GM12878 (cell line): ENCODE measurements around the gene DYNLT2B. TPM values are rescaled to one million over a fixed set of nuclear protein-coding genes. Genes with fewer than 3 reads are reported as not detected.

Experiments used
- ATAC-seq: fragments of 200-7000 bp; cut with Tn5 transposase; 3 replicates; pipeline ENCODE4 v1.9.1; 2020; ENCODE audit warnings: mild to moderate bottlenecking, moderate library complexity
- Bru-seq: library from RNA; stranded (reverse); fragments of 400-500 nt; gene quantifications from one replicate; lab custom pipeline; 2021; lab: Mats Ljungman, UMichigan
- BruChase-seq, 2 experiments: library from RNA; stranded (reverse); fragments of 400-500 nt; gene quantifications; one replicate each; lab custom pipeline; 2021; lab: Mats Ljungman, UMichigan
- BruUV-seq: library from RNA; stranded (reverse); fragments of 400-500 nt; replicated peaks from 2 replicates; lab custom pipeline; 2021; lab: Mats Ljungman, UMichigan
- CTCF ChIA-PET: fragments of 300-600 bp; sonication (Branson Sonifier 250); formaldehyde crosslinking; extraction: SDS; loops from one replicate; lab custom pipeline; 2021; ENCODE audit warnings: inconsistent platforms; lab: Yijun Ruan, JAX
- POLR2A ChIA-PET: fragments of 350-600 bp; formaldehyde crosslinking; extraction: SDS; loops from one replicate; lab custom pipeline; 2021; ENCODE audit warnings: inconsistent platforms; lab: Charles Lee
- RAD21 ChIA-PET: fragments of 300-600 bp; sonication (Branson Sonifier 250); formaldehyde crosslinking; loops from one replicate; lab custom pipeline; 2023; ENCODE audit warnings: antibody characterized with exemption; ENCODE audit not compliant: unreplicated experiment; lab: Charles Lee
- SMC1A ChIA-PET: fragments of 300-600 bp; sonication (Branson Sonifier 250); formaldehyde crosslinking; loops from one replicate; lab custom pipeline; 2023; ENCODE audit not compliant: unreplicated experiment, uncharacterized antibody; lab: Charles Lee
- DNase-seq: peaks from one replicate; pipeline ENCODE4 v3.0.0-alpha.2; 2011; ENCODE audit warnings: low read depth, low spot score
- FAIRE-seq: peaks from 3 replicates; lab custom pipeline; 2011; peaks lifted over from hg19 to GRCh38; lab: Jason Lieb, UNC
- H2AFZ ChIP-seq: 2 replicates; pipeline ENCODE4 v1.6.0; 2011; ENCODE audit warnings: low read depth, low read length, control low read depth; ENCODE audit not compliant: control insufficient read depth
- H3K27ac ChIP-seq: 2 replicates; pipeline ENCODE4 v1.5.1; 2011; ENCODE audit warnings: control low read depth; ENCODE audit not compliant: control insufficient read depth, insufficient read depth
- H3K27me3 ChIP-seq, 2 experiments: replicated peaks in 1 of 2; 2 replicates each; pipeline versions ENCODE4 v1.6.0 to v1.6.1; 2011; ENCODE audit warnings: low read length in 1 of 2; ENCODE audit not compliant: control insufficient read depth in 2 of 2, insufficient read depth in 2 of 2
- H3K36me3 ChIP-seq, 2 experiments: 2 replicates each; pipeline ENCODE4 v1.5.1; 2011; ENCODE audit warnings: low read length in 1 of 2; ENCODE audit not compliant: control insufficient read depth in 2 of 2, insufficient read depth in 2 of 2
- H3K4me1 ChIP-seq: 2 replicates; pipeline ENCODE4 v1.6.1; 2011; ENCODE audit warnings: mild to moderate bottlenecking, low read length, moderate library complexity, mixed read lengths; ENCODE audit not compliant: control insufficient read depth, insufficient read depth
- H3K4me2 ChIP-seq: 2 replicates; pipeline ENCODE4 v1.6.0; 2011; ENCODE audit warnings: control low read depth; ENCODE audit not compliant: control insufficient read depth, insufficient read depth
- H3K4me3 ChIP-seq: fragments of 200-600 bp; sonication (generic); 2 replicates; pipeline ENCODE4 v1.5.1; 2016
- H3K79me2 ChIP-seq: 2 replicates; pipeline ENCODE4 v1.6.0; 2011; ENCODE audit warnings: low read length; ENCODE audit not compliant: control insufficient read depth, insufficient read depth
- H3K9ac ChIP-seq: 2 replicates; pipeline ENCODE4 v1.8.0; 2011; ENCODE audit warnings: low read length, control low read depth, mixed read lengths; ENCODE audit not compliant: control insufficient read depth, insufficient read depth
- H3K9me3 ChIP-seq: replicated peaks from 3 replicates; pipeline ENCODE4 v1.5.1; 2011; ENCODE audit warnings: mild to moderate bottlenecking, low read length; ENCODE audit not compliant: control insufficient read depth, insufficient read depth
- H4K20me1 ChIP-seq: 2 replicates; pipeline ENCODE4 v1.6.0; 2011; ENCODE audit not compliant: control insufficient read depth, insufficient read depth
- DPF2 ChIP-seq: fragments of 450-650 bp; IDR thresholded peaks from 2 replicates; pipeline ENCODE4 v1.6.1; 2017; ENCODE audit warnings: mild to moderate bottlenecking
- IRF5 ChIP-seq: fragments of 450-650 bp; IDR thresholded peaks from 2 replicates; pipeline ENCODE4 v1.6.1; 2017; ENCODE audit warnings: borderline replicate concordance
- POLR2AphosphoS2 ChIP-seq: IDR thresholded peaks from 2 replicates; pipeline ENCODE4 v1.6.1; 2011; ENCODE audit warnings: low read depth, mild to moderate bottlenecking, low read length, improper control_type of control experiment, moderate library complexity
- POLR2AphosphoS5 ChIP-seq: IDR thresholded peaks from 2 replicates; pipeline ENCODE4 v1.6.1; 2011; ENCODE audit warnings: mild to moderate bottlenecking, low read length, inconsistent platforms
- SIX5 ChIP-seq: IDR thresholded peaks from 2 replicates; pipeline ENCODE4 v1.6.1; 2011; ENCODE audit warnings: mild to moderate bottlenecking, low read depth, low read length, moderate library complexity; ENCODE audit not compliant: severe bottlenecking
- SMAD5 ChIP-seq: IDR thresholded peaks from 2 replicates; pipeline ENCODE4 v1.6.1; 2016; ENCODE audit warnings: antibody characterized with exemption, low read depth
- TCF3 ChIP-seq: IDR thresholded peaks from 2 replicates; pipeline ENCODE4 v1.6.1; 2012; ENCODE audit warnings: low read depth, mild to moderate bottlenecking, low read length, borderline replicate concordance; ENCODE audit not compliant: insufficient read depth
- TCF7 ChIP-seq: IDR thresholded peaks from 2 replicates; pipeline ENCODE4 v1.6.1; 2014; ENCODE audit warnings: antibody characterized with exemption, borderline replicate concordance
- ZNF217 ChIP-seq: fragments of 450-650 bp; IDR thresholded peaks from 2 replicates; pipeline ENCODE4 v1.6.1; 2017; ENCODE audit warnings: antibody characterized with exemption, mild to moderate bottlenecking
- WGBS: methylation state at CpG from one replicate; pipeline ENCODE4 v1.1.6; 2016; ENCODE audit warnings: low lambda C conversion rate; ENCODE audit not compliant: insufficient replicate concordance, insufficient coverage; ENCODE audit errors: missing lambda C conversion rate; 5-methylcytosine and 5-hydroxymethylcytosine counted together
- in situ Hi-C: fragments of 300-500 bp; cut with MboI; formaldehyde crosslinking; loops from 9 replicates; pipeline ENCODE4 v1.14.3; 2018; ENCODE audit warnings: mixed read lengths
- intact Hi-C: fragments of 100-400 bp; cut with micrococcal nuclease; formaldehyde crosslinking; loops from one replicate; pipeline ENCODE4 v1.14.2; 2022; ENCODE audit not compliant: unreplicated experiment
- long read RNA-seq, 2 experiments: library from polyadenylated mRNA; unstranded; transcript quantifications; one replicate each; pipeline ENCODE4 v2.0.0, GENCODE V29; 2019 to 2020
- polyA minus RNA-seq, 3 experiments: library from RNA; depleted of rRNA, polyadenylated mRNA; stranded (reverse); fragments of >200 nt; gene quantifications; 2 replicates each; pipeline ENCODE4 v1.2.3, GENCODE V29; 2011
- polyA plus RNA-seq, 11 experiments: library from polyadenylated mRNA; depleted of rRNA in 4 of 11; unstranded in 6 of 11; stranded (reverse) in 5 of 11; fragments of >200 nt; fragmentation: Nextera tagmentation in 4 of 11; fragmentation: Illumina TruSeq in 1 of 11; extraction: Ambion mirVana in 4 of 11; extraction: Trizol in 1 of 11; gene quantifications; 1 replicate in 1 of 11; 2 replicates in 10 of 11; pipeline versions ENCODE4 v1.2.1 to v1.2.3, GENCODE V29; 2011 to 2016; ENCODE audit warnings: inconsistent platforms in 2 of 11, missing spikeins in 2 of 11, low read depth in 1 of 11
- total RNA-seq, 4 experiments: library from RNA; depleted of rRNA in 3 of 4; stranded (reverse); fragments of >200 nt in 3 of 4; fragmentation: Illumina TruSeq in 1 of 4; extraction: Trizol in 1 of 4; gene quantifications; 2 replicates each; pipeline versions ENCODE4 v1.2.1 to v1.2.3, GENCODE V29; 2013 to 2021
- TF ChIP-seq, protein P1 (sequence below): fragments of 450-650 bp; IDR thresholded peaks from 2 replicates; pipeline ENCODE4 v1.6.1; 2017; ENCODE audit warnings: mild to moderate bottlenecking, moderate library complexity
- TF ChIP-seq, protein P2 (sequence below): IDR thresholded peaks from 2 replicates; pipeline ENCODE4 v1.6.1; 2012; ENCODE audit warnings: low read depth, low read length, improper control_type of control experiment

Gene DYNLT2B
- total RNA-seq (2013; cell fraction: nucleolus; rRNA removed) = 3.6 and 4.7 TPM in 2 replicates
- total RNA-seq (2014; rRNA removed) = 18.5 and 22.0 TPM in 2 replicates
- 17.5 and 19.5 TPM in 2 replicates for total RNA-seq (2014; rRNA removed; fragmentation: Illumina TruSeq; extraction: Trizol)
- 17.7 and 21.9 TPM in 2 replicates for total RNA-seq (2021)
- 28.5 TPM for polyA plus RNA-seq (2011; ENCODE audit: low read depth)
- polyA plus RNA-seq (2011; rRNA removed) = 8.6 and 12.4 TPM in 2 replicates
- 4.0 and 7.2 TPM in 2 replicates for polyA plus RNA-seq (2011; cell fraction: cytosol; rRNA removed)
- polyA plus RNA-seq (2011; cell fraction: nucleus; rRNA removed) = 2.6 and 3.4 TPM in 2 replicates
- 26.3 and 28.2 TPM in 2 replicates for polyA plus RNA-seq (2012)
- polyA plus RNA-seq (2014; fragmentation: Illumina TruSeq; extraction: Trizol) = 6.0 and 16.7 TPM in 2 replicates
- polyA plus RNA-seq (2014; fragmentation: Nextera tagmentation; extraction: Ambion mirVana) = 10 to 100 TPM; 24.2 to 39.6 TPM
- polyA plus RNA-seq (2014; rRNA removed) = 32.3 and 33.3 TPM in 2 replicates
- polyA plus RNA-seq (2016; fragmentation: Nextera tagmentation; extraction: Ambion mirVana) = 10 to 100 TPM; 89.0 to 89.7 TPM
- 0.44 and 0.88 TPM in 2 replicates for polyA minus RNA-seq (2011; rRNA and poly(A)+ RNA removed)
- 3.1 TPM in 1 of 2 replicates, not detected in the other for polyA minus RNA-seq (2011; cell fraction: cytosol; rRNA and poly(A)+ RNA removed)
- polyA minus RNA-seq (2011; cell fraction: nucleus; rRNA and poly(A)+ RNA removed) = 1.5 and 2.2 TPM in 2 replicates
- Bru-seq, nascent RNA = percentile 47 among the genes with signal in this experiment
- percentile 62 among the genes with signal in this experiment for BruChase-seq, experiment 1, labeled RNA remaining after a 6-hour chase
- percentile 44 among the genes with signal in this experiment for BruChase-seq, experiment 2, labeled RNA remaining after a 2-hour chase
- long read RNA-seq, experiment 1, partial matches to known transcripts = 0 of 1 reads
- long read RNA-seq, experiment 1, other reads (novel, unspliced or antisense) = 0 of 1 reads
- long read RNA-seq, experiment 2, transcript TCTEX1D2-201 (5 exons, 673 nt) = major isoform, 13 of 14 reads
- long read RNA-seq, experiment 2, partial matches to known transcripts = 0 of 14 reads
- long read RNA-seq, experiment 2, other reads (novel, unspliced or antisense) = 1 of 14 reads

DNA sequence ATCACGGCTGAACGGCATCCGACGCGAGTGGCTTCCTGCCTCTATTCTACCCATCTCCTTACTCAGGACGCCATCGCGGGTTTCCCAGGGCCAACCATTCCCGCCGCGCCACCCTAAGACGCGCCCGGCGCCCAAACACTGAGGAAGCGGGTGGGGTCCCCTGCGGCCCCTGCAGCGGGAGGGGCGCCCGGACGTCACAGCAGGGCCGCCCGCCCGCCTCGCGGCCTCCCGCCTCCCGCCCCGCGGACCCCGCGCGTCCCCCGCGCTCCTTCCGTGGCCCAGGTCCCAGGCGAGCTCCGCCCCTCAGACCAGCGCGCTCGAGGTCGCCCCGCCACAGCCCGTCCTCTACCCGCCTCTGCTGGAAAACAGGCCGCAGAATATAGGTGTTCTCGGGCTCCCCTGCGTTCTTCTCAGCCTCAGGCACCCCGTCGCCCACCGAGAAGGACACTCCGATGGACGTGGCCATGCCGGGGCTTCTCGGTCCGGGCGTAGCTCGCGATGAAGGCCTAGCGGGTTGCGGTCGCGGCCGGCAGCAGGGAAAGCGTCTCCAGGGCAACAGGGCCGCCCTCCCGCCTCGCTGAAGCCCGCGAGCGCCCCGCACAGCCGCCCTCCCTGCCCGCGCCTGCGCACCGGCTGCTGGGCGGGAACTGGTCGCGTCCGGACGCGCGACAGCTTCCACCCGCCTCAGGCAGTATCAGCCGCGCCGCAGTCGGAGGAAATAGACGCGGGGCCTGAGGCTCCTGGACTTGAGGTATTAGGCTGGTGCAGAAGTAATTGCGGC lies at the start of gene DYNLT2B:
Gene DYNLT2B, minus strand, starts transcription at position 554 of the 781 bp plus-strand sequence. Its CDS starts 88 bp downstream, at position 466.
- Histone ChIP-seq H3K27ac (peak within 1 kb of the TSS; percentile 83), H3K4me3 (peak within 1 kb of the TSS; percentile 97), H2AFZ (peak within 1 kb of the TSS; percentile 96), H3K4me2 (peak within 1 kb of the TSS; percentile 79), H3K36me3 (no peaks in the 10 kb centered on the region; a peak in 1 of 4 replicates), H3K9ac (peak within 1 kb of the TSS; percentile 89), H3K4me1 (no peaks in the 10 kb centered on the region), H3K9me3 (no peaks in the 10 kb centered on the region), H4K20me1 (no peaks in the 10 kb centered on the region), H3K79me2 (peaks cover 17% of the 10 kb centered on the region), H3K27me3 (no peaks in the 10 kb centered on the region)
- FAIRE-seq (peak; percentile 7), DNase-seq (peak; percentile 67), ATAC-seq (peak; percentile 97)
- RAD21 ChIA-PET = interaction anchor here (0.9 to 1.7 kb wide), 5 partner anchors 27 to 186 kb away, joined by 3 to 7 read pairs (median 3); partner anchors contain the start of gene RNF168
- under 1% methylated on average over 72 of the region's 92 CpGs for WGBS
- POLR2A ChIA-PET = interaction anchor here (0.6 to 1.5 kb wide), 7 partner anchors 8 to 115 kb away, joined by 3 to 9 read pairs (median 3); partner anchors contain the start of gene UBXN7
- intact Hi-C loops (loop anchor here (5.0 kb wide), 1 partner anchor 41 kb away; no protein-coding TSS in a partner anchor), in situ Hi-C loops (no loop called here)
- SMC1A ChIA-PET = interaction anchor here (0.6 to 2.9 kb wide), 8 partner anchors 10 to 95 kb away, joined by 3 to 10 read pairs (median 3); no protein-coding TSS in a partner anchor
- CTCF ChIA-PET = interaction anchor here (0.7 to 3.1 kb wide), 9 partner anchors 9 to 204 kb away, joined by 3 to 11 read pairs (median 4); no protein-coding TSS in a partner anchor
- no TSS peak for BruUV-seq
- TF ChIP-seq, protein P1, sequence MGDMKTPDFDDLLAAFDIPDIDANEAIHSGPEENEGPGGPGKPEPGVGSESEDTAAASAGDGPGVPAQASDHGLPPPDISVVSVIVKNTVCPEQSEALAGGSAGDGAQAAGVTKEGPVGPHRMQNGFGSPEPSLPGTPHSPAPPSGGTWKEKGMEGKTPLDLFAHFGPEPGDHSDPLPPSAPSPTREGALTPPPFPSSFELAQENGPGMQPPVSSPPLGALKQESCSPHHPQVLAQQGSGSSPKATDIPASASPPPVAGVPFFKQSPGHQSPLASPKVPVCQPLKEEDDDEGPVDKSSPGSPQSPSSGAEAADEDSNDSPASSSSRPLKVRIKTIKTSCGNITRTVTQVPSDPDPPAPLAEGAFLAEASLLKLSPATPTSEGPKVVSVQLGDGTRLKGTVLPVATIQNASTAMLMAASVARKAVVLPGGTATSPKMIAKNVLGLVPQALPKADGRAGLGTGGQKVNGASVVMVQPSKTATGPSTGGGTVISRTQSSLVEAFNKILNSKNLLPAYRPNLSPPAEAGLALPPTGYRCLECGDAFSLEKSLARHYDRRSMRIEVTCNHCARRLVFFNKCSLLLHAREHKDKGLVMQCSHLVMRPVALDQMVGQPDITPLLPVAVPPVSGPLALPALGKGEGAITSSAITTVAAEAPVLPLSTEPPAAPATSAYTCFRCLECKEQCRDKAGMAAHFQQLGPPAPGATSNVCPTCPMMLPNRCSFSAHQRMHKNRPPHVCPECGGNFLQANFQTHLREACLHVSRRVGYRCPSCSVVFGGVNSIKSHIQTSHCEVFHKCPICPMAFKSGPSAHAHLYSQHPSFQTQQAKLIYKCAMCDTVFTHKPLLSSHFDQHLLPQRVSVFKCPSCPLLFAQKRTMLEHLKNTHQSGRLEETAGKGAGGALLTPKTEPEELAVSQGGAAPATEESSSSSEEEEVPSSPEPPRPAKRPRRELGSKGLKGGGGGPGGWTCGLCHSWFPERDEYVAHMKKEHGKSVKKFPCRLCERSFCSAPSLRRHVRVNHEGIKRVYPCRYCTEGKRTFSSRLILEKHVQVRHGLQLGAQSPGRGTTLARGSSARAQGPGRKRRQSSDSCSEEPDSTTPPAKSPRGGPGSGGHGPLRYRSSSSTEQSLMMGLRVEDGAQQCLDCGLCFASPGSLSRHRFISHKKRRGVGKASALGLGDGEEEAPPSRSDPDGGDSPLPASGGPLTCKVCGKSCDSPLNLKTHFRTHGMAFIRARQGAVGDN = peak; percentile 62; the same call in 1 of the 2 replicates
- peak; percentile 15 for TF ChIP-seq SIX5
- peak; percentile 86 for TF ChIP-seq POLR2AphosphoS5
- peak; percentile 8; the same call in 1 of the 2 replicates for TF ChIP-seq IRF5
- peak; percentile 59; the same call in 1 of the 2 replicates for TF ChIP-seq POLR2AphosphoS2
- no peak for TF ChIP-seq ZNF217
- peak; percentile 86 for TF ChIP-seq DPF2
- peak; percentile 89 for TF ChIP-seq SMAD5
- TF ChIP-seq TCF3 = no peak
- TF ChIP-seq, protein P2, sequence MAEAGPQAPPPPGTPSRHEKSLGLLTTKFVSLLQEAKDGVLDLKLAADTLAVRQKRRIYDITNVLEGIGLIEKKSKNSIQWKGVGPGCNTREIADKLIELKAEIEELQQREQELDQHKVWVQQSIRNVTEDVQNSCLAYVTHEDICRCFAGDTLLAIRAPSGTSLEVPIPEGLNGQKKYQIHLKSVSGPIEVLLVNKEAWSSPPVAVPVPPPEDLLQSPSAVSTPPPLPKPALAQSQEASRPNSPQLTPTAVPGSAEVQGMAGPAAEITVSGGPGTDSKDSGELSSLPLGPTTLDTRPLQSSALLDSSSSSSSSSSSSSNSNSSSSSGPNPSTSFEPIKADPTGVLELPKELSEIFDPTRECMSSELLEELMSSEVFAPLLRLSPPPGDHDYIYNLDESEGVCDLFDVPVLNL = peak; percentile 76
- no peak for TF ChIP-seq TCF7
